Fibroblast of pulmonary artery (primary cell): ENCODE measurements around the gene LRRC57.

Experiments
- DNase-seq: peaks from one replicate; pipeline ENCODE4 v3.0.0-alpha.2; 2010; ENCODE audit warnings: low read depth
- H3K4me3 ChIP-seq: replicated peaks from 2 replicates; pipeline ENCODE4 v1.5.1; 2011; ENCODE audit warnings: low read depth, mild to moderate bottlenecking, control low read depth, low read length, moderate library complexity
- CTCF ChIP-seq: IDR thresholded peaks from 2 replicates; pipeline ENCODE4 v1.5.1; 2011; ENCODE audit warnings: mild to moderate bottlenecking, control low read depth, low read length, inconsistent platforms; ENCODE audit errors: missing control alignments

Gene LRRC57

GRCh38 chr15:42510258-42511006 lies 38.2 kb downstream of the LRRC57 start:
- TF ChIP-seq CTCF: no peak
- DNase-seq: no peak
- no peak overlapping the region for H3K4me3 ChIP-seq

GRCh38 chr15:42508263-42508690 lies 40.3 kb downstream of the LRRC57 start:
- TF ChIP-seq CTCF: no peak
- peak; percentile 81 for DNase-seq
- no peak overlapping the region for H3K4me3 ChIP-seq

GRCh38 chr15:42507514-42507913 lies 41.1 kb downstream of the LRRC57 start:
- DNase-seq: no peak
- no peak overlapping the region for H3K4me3 ChIP-seq
- TF ChIP-seq CTCF: no peak

- no peak for TF ChIP-seq CTCF
- no peak overlapping the region for H3K4me3 ChIP-seq
Observed at GRCh38 chr15:42504631-42505030, 44.0 kb downstream of the LRRC57 start.

GRCh38 chr15:42503825-42504224 lies 44.8 kb downstream of the LRRC57 start:
- TF ChIP-seq CTCF: no peak
- H3K4me3 ChIP-seq: no peak overlapping the region
- DNase-seq: no peak

More at GRCh38 chr15:42504631-42505030, 44.0 kb downstream of the LRRC57 start:
- no peak for DNase-seq

GRCh38 chr15:42502477-42502876 lies 46.1 kb downstream of the LRRC57 start:
- no peak for DNase-seq
- no peak for TF ChIP-seq CTCF
- H3K4me3 ChIP-seq: no peak overlapping the region
